GM18499 (cell line): Measurements from ENCODE around the gene CD247.
"Not testable (repeated sequence)": the region's sequence is repeated elsewhere in the genome, so short reads cannot be mapped to it uniquely, and the experiment has no call there.

ENCODE experiments used
- ATAC-seq: cut with Tn5 transposase; IDR thresholded peaks from one replicate; pipeline ENCODE4 v1.9.1; 2021; ENCODE audit warnings: moderate number of reproducible peaks; ENCODE audit not compliant: insufficient read depth, unreplicated experiment

The CD247 gene

GRCh38 chr1:167518331-167518700, at the start of gene CD247:
TSS of gene CD247 (minus strand) at chr1:167518529. CDS start at chr1:167518465, 64 bp downstream.
- ATAC-seq: no peak

- ATAC-seq: no peak
Measured at GRCh38 chr1:167567663-167568062, 49.3 kb upstream of the CD247 start.

GRCh38 chr1:167566766-167567165, 48.4 kb upstream of the CD247 start:
- ATAC-seq: no peak

GRCh38 chr1:167565922-167566321, 47.6 kb upstream of the CD247 start:
- ATAC-seq: no peak

GRCh38 chr1:167564612-167565270, 46.4 kb upstream of the CD247 start:
- ATAC-seq: no peak

GRCh38 chr1:167563579-167564246, 45.4 kb upstream of the CD247 start:
- no peak for ATAC-seq

- no peak for ATAC-seq
Measured at GRCh38 chr1:167562702-167563101, 44.4 kb upstream of the CD247 start.

- ATAC-seq: no peak
Measured at GRCh38 chr1:167561753-167562152, 43.4 kb upstream of the CD247 start.

GRCh38 chr1:167555971-167556714, 37.8 kb upstream of the CD247 start:
- no peak for ATAC-seq

- not testable (repeated sequence) for ATAC-seq
Measured at GRCh38 chr1:167555072-167555471, 36.7 kb upstream of the CD247 start.

- no peak for ATAC-seq
Measured at GRCh38 chr1:167554028-167554779, 35.9 kb upstream of the CD247 start.

GRCh38 chr1:167553136-167554027, 35.1 kb upstream of the CD247 start, which contains the start of gene CREG1:
TSS of gene CREG1 (minus strand) at chr1:167553762.
- peak; percentile 72 for ATAC-seq

GRCh38 chr1:167551362-167551761, 33.0 kb upstream of the CD247 start:
- ATAC-seq: no peak

- no peak for ATAC-seq
Measured at GRCh38 chr1:167548059-167548932, 30.0 kb upstream of the CD247 start.

- ATAC-seq: no peak
Measured at GRCh38 chr1:167546935-167547334, 28.6 kb upstream of the CD247 start.

GRCh38 chr1:167545349-167545748, 27.0 kb upstream of the CD247 start:
- ATAC-seq: no peak

- no peak for ATAC-seq
Measured at GRCh38 chr1:167544447-167545093, 26.2 kb upstream of the CD247 start.
